Panc1 (cell line): ENCODE data around the gene RYR3.

ENCODE experiments used
- CTCF ChIP-seq: fragments of 450-650 bp; IDR thresholded peaks from 2 replicates; pipeline ENCODE4 v1.5.1; 2017; ENCODE audit warnings: mild to moderate bottlenecking
- REST ChIP-seq, 2 experiments: IDR thresholded peaks; 2 replicates each; pipeline ENCODE4 v1.6.1; 2011 to 2012; ENCODE audit warnings: low read depth in 2 of 2, control low read depth in 1 of 2, low read length in 1 of 2, mild to moderate bottlenecking in 1 of 2, moderate library complexity in 1 of 2; ENCODE audit not compliant: insufficient read depth in 1 of 2
- SIN3A ChIP-seq: IDR thresholded peaks from 2 replicates; pipeline ENCODE4 v1.6.1; 2012; ENCODE audit warnings: low read depth, mild to moderate bottlenecking, low read length, moderate library complexity, borderline replicate concordance; ENCODE audit not compliant: insufficient read depth
- TCF7L2 ChIP-seq: IDR thresholded peaks from 2 replicates; pipeline ENCODE4 v1.6.1; 2011; ENCODE audit warnings: mild to moderate bottlenecking, low read depth, low read length, inconsistent platforms

GRCh38 chr15:33553157-33553556 lies 242.4 kb downstream of the RYR3 start:
- TF ChIP-seq CTCF, result no peak
- TF ChIP-seq SIN3A, result no peak
- no peak for TF ChIP-seq TCF7L2
- no peak for TF ChIP-seq REST (IDR thresholded peaks at IDR 0.05; ENCODE audit: insufficient read depth in 1 of 2, low read depth in 2 of 2, low read length in 1 of 2)
